CD4-positive, alpha-beta T cell treated with Interleukin-17A for 4 hours (primary cell): ENCODE results near the gene PIAS4.
A peak's percentile ranks its signal among the peaks of the same experiment; 100 is the strongest.

Experiments used
- DNase-seq: peaks from one replicate; pipeline ENCODE4 v3.0.0-alpha.2; 2020; ENCODE audit warnings: mixed read lengths

Gene PIAS4

GRCh38 chr19:3977242-3978143, 30.0 kb upstream of the PIAS4 start:
- DNase-seq, result no peak

DNA sequence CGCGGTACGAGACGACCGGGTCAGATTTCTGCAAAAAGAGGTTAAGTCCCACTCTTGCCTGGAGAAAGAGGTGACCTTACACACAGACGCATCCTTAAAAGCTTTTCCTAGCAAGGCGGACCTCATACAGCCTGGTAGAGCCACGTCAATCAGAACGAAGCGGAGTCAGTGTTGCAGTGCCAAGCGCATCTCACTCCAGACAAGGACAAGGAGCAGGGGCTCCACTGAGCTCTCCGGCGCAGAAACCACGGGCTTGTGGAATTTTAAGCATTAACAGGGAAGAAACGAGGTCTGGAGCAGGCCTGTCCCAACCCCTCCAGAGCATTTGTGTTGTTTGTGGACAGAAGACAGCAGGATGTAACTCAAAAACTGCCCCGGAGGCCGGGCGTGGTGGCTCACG, 29.4 kb upstream of the PIAS4 start:
- no peak for DNase-seq

- DNase-seq, result no peak
These were observed 28.3 kb upstream of the PIAS4 start for GRCh38 chr19:3979289-3979673.

- no peak for DNase-seq
These were observed 27.7 kb upstream of the PIAS4 start for GRCh38 chr19:3979674-3980352.

DNA sequence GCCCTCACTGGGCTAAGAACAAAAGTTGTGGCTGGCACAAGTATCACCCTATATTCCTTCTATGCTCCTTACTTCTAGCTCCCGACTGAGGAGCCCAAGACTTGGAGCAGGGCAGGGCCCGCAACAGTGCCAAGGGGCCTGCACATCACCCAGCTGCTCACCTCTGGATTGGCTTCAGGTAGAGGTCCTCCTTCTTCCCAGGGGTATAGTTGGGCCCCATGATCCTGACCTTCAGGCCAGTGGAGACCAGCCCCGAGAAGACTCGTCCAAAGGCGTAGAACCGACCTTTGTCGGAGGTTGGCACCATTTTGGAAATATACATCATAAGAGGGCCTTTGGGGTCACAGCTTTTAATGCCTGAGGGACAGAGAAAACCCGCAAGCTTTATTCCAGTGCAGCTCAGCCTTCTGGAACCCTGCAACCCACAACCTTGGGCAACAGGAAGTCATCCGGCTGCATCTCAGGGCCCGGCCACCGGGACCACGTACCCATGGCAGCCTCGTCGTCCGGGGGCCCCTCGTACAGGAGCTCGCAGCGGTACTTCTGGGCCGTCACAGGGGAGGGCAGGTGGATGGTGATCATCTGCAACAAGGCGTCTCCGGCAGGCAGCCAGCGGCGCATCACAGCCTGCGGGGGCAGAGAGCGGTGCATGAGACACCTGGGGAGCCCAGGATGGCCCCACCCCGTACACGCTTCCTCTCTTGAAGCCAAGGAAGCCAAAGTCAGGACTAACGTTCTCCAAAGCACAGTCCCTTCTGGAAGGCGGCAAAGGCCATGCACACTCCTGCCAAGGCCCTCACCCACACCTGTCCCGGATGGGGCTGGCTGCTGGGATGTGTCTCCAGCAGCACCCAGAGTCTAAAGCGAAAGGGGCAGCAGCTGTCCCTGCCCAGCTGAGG, 26.9 kb upstream of the PIAS4 start:
- no peak for DNase-seq

DNA sequence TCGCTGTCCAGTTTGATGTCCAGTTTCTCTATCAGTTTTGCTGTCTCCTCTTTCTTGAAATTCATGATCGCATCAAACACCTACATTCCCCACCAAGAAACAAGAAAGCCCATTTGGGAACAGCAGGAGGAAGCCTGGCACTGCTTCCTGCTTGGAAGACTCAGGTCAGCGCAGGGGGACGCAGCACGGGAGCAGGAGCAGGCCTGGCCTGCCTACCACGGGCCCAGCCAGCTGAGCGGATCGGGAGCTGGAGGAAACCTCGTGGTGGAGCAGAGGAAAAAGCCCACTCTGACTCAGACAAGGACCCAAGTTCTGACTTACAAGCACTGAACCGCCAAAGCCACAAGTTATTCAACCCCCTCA, 26.2 kb upstream of the PIAS4 start:
- no peak for DNase-seq

DNA sequence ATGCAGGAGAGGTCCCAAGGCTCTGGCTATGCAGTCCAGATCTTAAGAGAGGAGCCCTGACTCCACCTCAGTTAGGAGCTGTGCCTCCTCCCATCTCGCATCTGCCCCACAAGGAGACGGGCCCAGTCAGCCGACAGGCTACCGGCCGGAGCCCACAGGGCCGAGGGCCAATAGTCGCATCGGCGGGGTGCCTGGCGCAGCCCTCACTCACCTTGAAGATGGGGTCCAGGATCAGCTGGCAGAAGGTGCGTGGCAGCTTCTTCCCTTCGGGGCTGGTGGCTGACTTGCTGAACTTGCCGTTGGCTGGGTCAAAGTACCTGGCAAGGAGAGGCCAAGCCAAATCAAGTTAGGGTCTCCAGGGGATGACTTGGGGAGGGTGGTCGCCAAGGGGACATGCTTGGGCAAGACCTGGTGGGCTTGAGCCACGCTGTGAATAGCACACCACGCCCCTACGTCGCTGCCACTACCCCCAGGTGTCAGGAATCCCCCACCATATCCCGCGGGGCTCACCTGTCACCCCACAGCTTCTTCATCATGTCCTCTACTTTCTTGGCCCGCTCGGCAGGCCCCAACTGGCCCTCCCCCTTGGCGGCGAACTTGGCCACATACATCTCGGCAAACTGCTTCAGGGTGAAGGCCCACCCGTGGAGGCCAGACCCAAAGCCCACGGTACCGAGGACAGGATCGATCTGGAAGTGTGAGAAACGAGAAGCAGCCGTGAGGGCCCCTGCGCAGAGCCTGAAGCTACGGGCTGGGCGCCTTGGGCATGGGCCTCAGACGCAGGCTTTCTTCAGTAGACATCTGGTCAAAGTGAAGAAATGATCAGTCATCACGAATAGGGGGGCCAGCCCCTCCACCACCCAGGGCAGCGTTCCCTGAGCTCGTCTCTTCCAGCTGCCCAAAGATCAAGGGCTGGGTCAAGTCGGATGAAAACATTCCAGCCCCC, 25.5 kb upstream of the PIAS4 start:
- no peak for DNase-seq

- DNase-seq, result no peak
These were observed 24.6 kb upstream of the PIAS4 start for GRCh38 chr19:3982701-3983541.

DNA sequence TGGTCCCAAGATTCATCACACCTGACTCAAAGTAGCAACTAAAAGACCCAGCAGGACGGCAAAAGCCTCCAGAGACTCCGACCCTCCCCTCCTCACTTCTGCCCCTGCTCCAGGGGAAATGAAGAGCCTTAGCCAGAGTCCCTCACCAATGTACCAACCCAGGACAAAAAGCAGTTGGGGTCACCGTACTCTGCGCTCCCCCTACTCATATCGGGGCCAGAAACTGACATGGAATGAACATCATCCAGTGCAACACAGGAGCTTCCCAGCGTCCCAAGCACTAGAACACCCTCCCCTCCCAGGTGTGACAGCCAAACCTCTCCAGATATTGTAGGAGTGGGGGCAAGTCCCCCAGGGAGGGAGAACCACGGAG, 24.0 kb upstream of the PIAS4 start:
- no peak for DNase-seq

GRCh38 chr19:3983936-3984583, 23.5 kb upstream of the PIAS4 start:
- DNase-seq, result no peak

DNA sequence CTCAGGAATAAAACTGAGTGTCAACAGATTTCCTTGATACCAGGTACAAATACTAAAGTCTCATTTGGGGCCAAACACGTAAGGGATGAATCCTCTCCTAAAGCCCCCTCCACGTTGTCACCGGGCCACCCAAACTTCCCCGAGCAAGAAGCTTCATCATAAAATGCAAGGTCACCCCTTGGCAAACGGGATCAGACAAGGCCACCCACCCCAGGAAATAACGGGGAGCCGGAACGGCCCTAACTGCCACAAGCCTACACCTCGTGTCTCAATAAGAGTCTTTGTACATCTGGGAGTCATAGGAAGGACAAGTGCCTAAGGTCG, 23.0 kb upstream of the PIAS4 start:
- no peak for DNase-seq

DNA sequence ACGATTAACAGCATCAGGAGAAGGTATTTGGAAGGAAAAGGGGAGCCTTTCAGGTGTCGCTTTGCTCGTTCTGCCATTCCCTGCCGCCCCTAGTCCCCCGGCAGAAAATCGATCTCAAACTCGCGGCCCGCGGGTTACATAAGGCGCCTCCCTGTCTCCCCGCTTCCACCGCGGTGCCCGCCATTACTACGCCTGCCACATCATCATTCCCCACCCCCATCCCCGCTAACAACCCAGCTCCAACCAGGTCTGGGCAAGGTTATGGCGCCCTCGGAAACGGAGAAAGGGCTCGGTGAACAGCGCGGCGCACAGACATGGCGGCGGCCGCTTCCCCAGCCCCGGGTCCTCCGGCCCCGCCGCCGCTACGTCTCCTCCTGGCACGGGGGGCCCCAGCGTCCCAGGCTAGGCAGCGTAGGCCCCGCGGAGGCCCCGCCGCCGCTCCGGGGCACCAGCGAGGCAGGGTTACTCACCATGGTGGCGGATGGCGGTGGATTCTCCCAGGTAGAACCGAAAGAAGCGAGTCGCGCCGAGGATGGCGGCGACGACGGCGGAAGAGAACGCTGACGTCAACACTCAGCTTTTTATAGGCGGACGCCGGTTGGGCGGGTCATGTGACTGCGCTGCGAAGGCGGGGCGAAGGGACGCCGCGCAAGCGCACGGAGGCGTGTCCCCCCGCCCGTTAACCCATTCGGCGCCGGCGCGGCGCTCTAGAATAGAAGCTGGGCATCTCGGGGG, 22.5 kb upstream of the PIAS4 start, which contains the start of gene EEF2:
EEF2 (minus strand) TSS at position 556 of the 735 bp plus-strand sequence; CDS start at position 473, 83 bp downstream.
- DNase-seq, result peak; percentile 94

DNA sequence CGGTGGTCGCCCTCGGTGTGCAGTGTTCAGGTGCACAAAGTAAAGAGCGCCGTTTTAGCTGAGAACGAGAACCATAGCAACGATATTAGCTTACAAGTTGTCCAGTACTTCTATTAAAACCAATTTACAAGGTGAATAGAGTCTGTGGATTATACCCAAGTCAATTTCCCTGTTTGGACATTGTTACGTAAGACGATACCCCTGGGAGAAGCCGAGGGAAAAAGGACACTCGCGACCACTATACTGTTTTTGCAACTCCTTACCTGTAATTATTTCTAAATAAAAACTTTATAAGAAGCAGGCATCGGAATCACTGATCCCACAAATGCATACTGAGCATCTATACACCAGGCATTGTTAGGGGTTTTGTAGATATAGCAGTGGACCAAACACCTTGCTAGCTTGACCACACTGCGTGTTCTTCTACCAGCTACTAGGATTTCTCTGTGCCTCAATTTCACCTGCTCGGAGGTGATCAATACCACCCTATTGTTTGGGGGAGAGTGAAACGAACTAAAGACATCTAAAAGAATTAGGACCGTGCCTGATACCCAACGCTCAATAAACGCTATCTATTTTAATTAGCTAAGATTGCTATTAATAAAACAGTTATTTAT, 21.8 kb upstream of the PIAS4 start:
- DNase-seq, result no peak

GRCh38 chr19:3986260-3987041, 21.1 kb upstream of the PIAS4 start:
- peak; percentile 77 for DNase-seq

DNA sequence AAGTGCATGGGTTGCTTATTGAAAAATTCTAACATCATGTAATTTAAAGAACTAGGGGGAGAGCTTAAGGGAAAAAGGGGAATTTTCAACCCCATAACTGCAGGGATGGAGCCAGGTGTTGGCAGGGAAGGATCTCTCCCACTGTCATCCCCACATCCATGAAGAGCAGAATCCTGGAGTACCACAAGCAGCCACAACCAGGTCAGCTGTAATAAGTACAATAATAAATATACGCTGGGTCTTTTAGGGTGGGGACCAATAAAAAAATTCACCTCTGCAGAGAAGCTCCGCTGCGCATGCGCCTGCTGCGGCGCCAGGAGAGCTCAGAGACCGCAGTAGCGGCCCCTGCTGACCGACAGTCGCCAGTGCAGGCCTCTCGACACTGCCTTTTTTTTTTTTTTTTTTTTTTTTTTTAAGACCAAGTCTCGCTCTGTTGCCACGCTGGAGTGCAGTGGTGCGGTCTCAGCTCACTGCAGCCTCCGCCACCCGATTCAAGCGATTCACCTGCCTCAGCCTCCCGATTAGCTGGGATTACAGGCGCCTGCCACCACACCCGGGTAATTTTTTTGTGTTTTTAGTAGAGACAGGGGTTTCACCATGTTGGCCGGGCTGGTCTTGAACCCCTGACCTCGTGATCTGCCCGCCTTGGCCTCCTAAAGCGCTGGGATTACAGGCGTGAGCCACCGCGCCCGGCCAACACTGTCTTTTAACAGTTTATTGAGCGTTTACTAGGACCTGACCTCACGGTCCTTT, 19.7 kb upstream of the PIAS4 start:
- peak; percentile 93 for DNase-seq

DNA sequence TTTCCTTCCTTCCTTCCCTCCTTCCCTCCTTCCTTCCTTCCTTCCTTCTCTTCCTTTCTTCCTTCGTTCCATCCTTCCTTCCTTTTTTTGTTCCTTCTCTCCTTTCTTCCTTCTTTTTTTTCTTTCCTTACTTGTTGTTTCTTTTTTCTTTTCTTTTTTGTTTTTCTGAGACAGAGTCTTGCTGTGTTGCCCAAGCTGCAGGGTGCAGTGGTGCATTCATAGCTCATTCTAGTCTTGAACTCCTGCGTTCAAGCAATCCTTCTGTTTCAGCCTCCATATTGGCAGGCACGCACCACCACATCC, 16.8 kb upstream of the PIAS4 start:
- DNase-seq, result no peak

- no peak for DNase-seq
These were observed 11.9 kb upstream of the PIAS4 start for GRCh38 chr19:3995607-3996006.
